Raji (cell line): Measurements from ENCODE around the gene SNX13.

Source experiments
- POLR2A ChIP-seq: IDR thresholded peaks from 2 replicates; pipeline ENCODE4 v1.6.1; 2011; ENCODE audit warnings: low read depth, low read length, control low read depth; ENCODE audit not compliant: insufficient read depth

Gene SNX13

GRCh38 chr7:17934612-17935240 is 5.6 kb downstream of the SNX13 start:
- TF ChIP-seq POLR2A, result no peak

DNA sequence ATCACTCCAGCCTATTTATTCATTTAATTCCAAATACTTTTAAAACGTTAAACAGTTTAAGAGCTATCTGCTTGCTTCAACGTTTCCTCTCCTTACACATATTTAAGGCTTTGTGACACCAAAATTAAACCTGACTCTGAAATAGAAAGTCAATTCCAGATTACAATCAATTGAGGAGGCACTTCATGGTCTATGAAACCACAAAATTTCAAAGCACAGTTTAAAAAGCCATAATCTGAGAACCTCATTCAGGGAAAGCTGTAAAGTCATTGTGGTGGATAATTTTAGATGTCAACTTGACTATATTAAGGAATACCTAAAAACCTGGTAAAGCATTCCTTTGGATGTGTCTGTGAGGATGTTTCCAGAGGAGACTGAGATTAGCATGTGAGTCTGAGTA is 6.2 kb downstream of the SNX13 start:
- no peak for TF ChIP-seq POLR2A

GRCh38 chr7:17932770-17933169 is 7.5 kb downstream of the SNX13 start:
- TF ChIP-seq POLR2A, result no peak

DNA sequence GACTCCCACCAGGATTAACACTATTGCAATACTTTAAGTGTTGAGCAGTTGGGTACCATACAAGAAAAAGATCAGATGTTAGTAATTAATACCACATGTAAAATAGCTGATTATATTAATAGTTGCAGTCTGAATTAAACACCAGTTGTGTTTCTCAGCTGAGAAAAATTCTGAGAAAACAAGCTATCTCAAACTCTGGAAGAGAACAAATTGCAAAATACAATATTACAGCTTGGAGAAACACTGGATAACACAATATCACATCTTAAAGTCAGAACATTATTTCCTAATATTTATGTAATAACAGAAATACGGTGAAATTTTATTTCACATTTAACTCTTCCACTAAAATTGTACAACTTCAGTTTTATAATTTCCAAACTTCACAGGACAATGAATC is 9.2 kb downstream of the SNX13 start:
- no peak for TF ChIP-seq POLR2A

DNA sequence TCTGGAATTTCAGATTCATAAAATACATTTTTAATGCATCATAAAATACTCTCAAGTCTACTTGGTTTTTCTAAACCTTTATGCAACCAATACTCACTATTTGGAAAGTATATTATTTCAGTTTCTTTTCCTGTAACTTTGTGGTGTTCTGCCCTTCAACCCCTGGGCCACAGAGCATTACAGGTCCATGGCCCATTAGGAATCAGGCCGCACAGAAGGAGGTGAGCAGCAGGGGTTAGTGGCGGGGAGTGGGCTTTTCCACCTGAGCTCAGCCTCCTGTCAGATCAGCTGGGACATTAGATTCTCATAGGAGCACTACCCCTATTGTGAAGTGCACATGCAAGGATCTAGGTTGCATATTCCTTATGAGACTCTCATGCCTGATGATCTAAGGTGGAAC is 9.7 kb downstream of the SNX13 start:
- no peak for TF ChIP-seq POLR2A

GRCh38 chr7:17929647-17930395 is 10.5 kb downstream of the SNX13 start:
- TF ChIP-seq POLR2A, result no peak

- TF ChIP-seq POLR2A, result no peak
Measured at GRCh38 chr7:17928055-17928454, 12.2 kb downstream of the SNX13 start.

GRCh38 chr7:17921857-17922416 is 18.4 kb downstream of the SNX13 start:
- no peak for TF ChIP-seq POLR2A

GRCh38 chr7:17917842-17918241 is 22.5 kb downstream of the SNX13 start:
- no peak for TF ChIP-seq POLR2A

DNA sequence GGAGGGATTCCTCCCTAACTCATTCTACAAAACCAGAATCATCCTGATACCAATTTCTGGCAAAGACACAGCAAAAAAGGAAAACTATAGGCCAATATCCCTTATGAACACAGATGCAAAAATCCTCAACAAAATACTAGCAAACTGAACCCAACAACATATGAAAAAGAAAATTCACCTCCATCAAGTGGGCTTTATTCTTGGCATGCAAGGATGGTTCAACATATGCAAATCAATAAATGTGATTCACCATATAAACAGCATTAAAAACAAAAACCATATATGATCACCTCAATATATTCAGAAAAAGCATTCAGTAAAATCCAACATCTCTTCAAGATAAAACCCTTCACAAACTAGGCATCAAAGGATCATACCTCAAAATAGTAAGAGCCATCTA is 23.5 kb downstream of the SNX13 start:
- TF ChIP-seq POLR2A, result no peak

DNA sequence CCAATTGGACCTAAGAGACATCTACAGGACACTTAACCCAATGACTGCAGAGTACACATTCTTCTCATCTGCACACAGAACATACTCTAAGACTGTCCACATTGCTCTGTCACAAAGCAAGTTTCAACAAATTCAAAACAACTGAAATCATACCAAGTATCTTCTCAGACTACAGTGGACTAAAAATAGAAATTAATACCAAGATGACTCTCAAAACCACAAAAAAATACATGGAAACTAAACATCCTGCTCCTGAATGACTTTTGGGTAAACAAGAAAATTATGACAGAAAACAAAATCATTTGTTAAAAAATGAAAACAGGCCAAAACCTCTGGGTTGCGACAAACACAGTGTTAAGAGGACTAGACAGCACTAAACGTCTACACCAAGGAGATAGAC is 24.5 kb downstream of the SNX13 start:
- TF ChIP-seq POLR2A, result no peak

DNA sequence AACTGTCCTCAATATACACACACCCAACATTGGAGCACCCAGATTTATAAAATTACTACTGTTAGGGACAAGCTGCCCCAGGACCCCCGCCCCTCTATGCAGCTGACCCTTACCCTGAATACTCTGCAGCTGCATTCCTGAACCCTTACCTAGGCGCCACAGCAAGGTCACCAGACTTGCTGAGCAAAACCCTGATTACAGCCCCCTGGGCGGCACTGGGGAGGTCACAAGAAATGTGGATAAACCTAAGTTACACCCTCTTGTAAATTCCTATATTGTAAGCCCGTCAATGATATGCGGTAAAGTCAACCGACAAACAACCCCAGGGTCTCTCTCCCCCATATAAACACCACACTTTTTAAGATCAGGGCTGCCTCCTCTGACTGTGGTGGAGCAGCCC is 25.1 kb downstream of the SNX13 start:
- no peak for TF ChIP-seq POLR2A

- no peak for TF ChIP-seq POLR2A
Measured at GRCh38 chr7:17913250-17913649, 27.0 kb downstream of the SNX13 start.

GRCh38 chr7:17912536-17913235 is 27.6 kb downstream of the SNX13 start:
- no peak for TF ChIP-seq POLR2A

GRCh38 chr7:17912050-17912449 is 28.2 kb downstream of the SNX13 start:
- no peak for TF ChIP-seq POLR2A

GRCh38 chr7:17910377-17910776 is 29.9 kb downstream of the SNX13 start:
- TF ChIP-seq POLR2A, result no peak
